Measurements from ENCODE around the gene SRGAP2B.
"Not testable (repeated sequence)": the region's sequence is repeated elsewhere in the genome, so short reads cannot be mapped to it uniquely, and the experiment has no call there.

SRGAP2B gene

DNA sequence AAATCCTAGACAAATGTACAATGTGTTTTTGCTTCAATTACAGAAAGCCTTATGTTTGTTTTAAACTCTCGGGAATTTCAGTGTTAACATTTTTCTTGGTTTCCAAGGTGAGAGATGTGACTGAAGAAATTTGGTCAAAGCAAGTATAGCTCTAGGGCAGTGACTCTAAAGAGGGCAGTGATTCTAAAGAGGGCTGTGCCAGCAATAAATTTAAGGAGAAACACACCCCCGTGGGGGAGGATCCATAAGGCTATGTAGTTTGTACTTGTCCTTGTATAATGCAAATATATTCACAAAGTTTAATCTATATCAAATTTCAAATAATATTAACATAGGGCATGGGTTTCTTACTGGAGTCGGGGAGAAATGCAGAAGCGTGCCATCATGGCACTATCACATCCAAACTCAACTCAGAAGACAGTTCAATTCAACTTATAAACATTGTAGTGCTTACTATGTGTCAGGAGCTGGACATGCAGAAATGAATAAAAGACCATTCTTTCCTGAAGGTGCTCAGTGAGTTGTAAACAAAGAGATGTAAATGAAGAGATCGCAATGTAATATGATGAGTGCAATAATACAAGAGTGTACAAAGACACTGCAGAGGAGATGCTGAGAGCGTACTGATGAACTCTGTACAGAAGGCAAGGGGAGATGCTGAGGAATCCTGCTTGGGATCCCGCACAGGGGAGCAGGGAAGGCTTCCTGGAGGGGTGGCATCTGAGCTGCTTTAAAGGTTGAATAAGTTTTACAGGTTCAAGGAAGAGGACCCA is 12.5 kb downstream of the SRGAP2B start:
- not testable (repeated sequence) for DNase-seq (ENCODE audit: low read depth, low spot score)

DNA sequence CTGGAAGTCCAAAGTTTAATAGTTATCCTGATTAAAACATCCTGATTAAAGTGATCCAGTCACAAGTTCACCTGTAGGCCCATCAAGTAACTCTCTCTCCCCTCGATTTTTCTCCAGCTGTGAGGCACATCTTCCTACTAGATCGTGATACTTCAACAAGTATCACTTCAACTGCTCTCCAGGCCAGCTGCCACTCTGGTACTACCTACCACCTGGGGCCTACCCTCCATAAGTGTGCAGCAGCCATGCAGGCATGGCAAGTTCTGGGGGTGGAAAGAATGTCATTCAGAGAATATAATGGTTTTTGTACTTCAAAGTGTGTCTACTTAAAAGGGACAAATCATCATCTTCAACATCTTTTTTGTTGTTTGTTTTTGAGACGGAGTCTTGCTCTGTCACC is 14.9 kb downstream of the SRGAP2B start:
- not testable (repeated sequence) for DNase-seq (ENCODE audit: low read depth, low spot score)

DNA sequence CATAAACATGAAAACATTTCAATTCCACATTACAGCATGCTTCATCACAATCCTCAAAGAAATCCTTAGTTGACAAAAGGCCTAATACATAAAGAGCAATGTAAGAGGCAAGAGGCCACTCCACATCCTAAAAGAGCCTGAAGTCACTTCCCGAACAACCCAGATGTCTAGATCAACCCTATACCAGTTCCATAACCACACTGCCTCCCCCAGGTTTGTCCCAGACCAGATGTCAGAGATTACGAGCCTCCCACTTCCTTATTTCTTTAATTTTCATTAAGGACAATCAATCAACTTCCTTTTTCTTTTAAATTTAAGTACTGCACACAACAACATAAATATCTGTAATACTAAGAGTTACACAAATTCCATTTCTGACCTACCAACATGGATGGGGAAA is 15.4 kb downstream of the SRGAP2B start:
- DNase-seq (ENCODE audit: low read depth, low spot score), result not testable (repeated sequence)

DNA sequence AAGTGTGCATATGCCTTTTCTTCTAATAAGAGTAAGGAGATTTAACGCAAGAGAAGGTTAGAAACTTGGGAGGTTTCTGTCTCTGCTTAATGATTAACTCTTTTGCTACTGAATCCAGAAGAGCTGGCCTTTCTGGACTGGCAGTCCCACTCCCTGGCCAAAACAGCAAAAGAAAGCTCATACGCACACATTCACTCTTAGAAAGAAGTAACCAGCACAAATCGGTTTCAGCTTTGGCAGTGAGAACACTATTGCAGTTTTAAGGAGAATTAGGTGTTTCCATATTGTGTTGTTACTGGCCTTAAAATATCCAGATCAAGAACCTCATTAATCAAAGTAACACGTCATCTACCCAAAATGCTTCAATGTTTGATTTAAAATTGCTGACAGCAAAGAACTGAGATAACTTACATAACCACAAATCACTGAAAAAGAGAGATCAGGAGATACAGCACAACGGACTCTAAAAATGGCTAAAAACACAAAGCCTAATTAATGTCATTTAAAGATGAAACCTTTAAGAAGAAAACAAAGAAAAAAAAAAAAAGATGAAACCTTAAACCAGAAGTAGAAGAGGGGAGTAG is 16.2 kb downstream of the SRGAP2B start:
- DNase-seq (ENCODE audit: low read depth, low spot score), result not testable (repeated sequence)

DNA sequence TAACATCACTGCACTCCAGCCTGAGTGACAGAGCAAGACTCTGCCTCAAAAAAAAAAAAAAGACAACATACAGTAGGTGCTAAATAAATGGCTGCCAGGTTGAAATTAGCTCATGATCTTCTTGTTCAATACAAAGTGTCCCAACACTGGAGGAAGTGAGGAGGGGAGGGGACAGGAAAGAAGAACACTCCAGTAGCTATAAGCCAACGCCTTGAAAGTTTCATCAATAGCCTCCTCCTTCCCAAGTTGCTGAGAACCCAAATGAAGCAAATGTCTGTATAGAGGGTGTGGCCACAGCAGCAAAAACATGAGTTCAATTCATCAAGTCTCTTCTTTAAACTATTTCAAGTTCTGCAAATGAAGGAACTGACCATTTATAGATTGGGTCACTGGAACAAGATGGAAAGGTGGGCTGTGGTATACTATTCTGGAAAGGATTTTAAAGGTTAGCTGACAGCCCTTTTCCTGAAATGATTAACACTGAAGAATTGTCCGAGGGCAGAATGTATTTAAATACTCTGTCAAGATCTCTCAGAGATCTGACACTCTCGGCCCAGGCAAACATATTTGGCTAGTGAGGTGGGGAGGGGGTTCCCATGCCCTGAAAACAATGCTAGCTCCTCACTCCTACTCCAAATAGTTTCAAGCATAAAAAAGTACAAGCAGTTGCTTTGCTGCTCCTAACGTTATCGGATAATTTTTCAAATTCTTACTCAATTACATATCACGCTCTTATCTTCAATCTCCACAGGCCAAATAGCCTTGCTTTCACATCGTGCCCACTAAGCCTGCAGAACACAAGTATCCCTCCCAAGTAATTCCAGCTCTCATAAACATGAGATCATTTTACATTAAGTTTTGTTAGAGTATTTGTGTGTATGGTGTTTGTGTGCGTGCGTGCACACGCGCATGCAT is 17.0 kb downstream of the SRGAP2B start:
- DNase-seq (ENCODE audit: low read depth, low spot score), result not testable (repeated sequence)

DNA sequence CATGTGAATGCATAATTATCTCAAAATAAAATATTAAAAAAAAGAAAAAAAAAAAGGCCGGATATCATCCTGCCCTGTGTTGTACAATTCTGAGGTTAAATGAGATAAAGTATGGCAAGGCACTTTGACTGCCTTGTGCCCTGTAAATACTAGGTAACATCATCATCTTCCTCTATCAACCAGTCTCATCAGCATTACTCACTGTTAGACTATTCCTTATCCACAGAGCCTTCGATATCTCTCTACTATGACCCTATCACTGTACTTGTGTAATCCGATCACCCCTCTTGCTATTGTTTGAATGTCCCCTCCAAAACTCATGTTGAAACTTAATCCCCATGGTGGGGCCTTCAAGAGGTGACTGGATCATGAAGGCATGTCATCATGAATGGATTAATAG is 18.3 kb downstream of the SRGAP2B start:
- not testable (repeated sequence) for DNase-seq (ENCODE audit: low read depth, low spot score)

DNA sequence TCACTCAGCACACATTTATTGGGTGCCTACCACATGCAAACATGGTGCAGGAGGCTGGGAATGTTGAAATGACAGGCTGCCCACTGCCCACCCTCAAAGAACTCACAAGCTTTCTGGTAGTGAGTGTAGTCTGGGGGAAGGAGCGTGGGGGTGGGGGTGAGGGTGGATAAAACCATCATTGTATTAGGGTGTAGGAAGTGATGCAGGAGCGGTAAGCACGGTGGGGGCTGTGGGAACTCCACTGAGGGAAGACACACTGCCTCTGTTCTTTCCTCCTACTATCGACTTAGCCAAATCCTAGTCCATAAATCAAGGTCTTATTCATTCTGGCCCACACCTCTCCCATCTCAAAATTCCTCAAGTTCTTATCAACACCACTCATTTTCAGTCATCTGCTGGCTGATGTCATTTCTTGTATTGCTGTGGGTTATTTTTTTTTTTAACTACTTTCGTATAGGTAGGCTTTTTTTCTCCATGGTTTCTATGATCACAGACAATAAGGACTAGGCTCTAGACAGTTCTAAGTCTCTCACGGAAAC is 21.0 kb downstream of the SRGAP2B start:
- not testable (repeated sequence) for DNase-seq (ENCODE audit: low read depth, low spot score)

DNA sequence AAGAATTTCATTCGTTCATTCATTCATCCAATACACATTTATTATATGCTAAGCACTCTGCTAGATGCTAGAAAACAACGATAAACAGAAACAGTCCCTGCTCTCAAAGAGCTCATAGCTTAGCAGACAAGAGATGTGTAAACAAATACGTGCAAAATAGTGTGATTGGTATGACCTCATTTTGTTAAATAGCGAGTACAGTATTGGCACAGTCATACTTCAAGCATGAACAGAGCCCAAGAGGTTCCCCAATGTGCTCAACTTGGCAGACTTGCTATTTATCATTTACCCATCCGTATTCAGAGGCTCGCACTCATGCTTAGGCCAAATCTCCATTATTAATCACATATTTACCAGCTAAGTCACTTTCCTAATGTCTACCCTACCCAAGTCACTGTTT is 23.6 kb downstream of the SRGAP2B start:
- not testable (repeated sequence) for DNase-seq (ENCODE audit: low read depth, low spot score)

DNA sequence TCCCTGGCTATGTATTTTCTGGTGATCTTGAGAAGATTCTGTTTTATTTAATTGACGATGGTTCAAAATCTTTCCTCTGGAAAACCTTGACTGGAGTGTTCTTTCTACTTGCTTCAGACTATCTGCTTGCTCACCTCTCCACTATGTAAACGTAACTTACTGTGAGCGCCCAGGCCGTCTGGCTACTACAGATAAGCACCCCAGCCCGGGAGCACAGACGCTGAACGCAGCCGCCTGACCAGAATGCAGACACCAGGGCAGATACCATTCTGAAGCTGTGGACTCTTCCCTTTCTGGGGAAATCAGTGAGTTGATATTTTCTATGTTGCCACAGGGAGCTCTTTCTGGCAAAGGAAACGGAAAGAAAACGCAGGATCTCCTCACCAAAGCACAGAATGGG is 28.6 kb downstream of the SRGAP2B start:
- DNase-seq (ENCODE audit: low read depth, low spot score), result not testable (repeated sequence)

DNA sequence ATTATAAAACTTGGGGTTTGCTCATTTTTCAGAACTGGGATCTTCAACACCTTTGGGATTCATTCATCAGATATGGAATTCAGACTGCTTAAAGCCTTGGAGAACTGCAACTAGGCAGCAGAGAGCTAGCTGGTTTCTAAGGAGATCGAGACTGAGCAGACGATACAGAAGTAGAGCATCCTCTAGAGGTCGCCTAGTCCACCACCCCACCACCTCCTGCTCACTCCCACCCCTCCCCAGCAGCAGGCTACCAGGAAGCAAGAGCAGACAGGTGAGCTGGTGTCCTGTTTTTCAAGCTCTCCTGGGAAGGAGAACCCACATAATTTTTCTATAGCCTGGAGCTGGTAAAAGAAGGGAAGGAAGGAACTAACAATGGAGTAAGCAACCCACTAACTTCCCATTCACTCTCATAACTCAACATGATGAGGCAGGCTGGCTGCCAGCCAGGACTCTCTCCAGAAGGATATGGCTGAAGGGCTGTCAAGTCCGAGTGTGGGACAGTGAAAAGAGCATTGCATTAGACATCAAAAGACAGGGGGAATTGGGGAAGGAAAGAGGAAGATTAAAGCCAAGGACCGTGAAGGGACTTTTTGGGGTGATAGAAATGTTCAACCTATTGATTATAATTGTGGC is 29.8 kb downstream of the SRGAP2B start:
- not testable (repeated sequence) for DNase-seq (ENCODE audit: low read depth, low spot score)

DNA sequence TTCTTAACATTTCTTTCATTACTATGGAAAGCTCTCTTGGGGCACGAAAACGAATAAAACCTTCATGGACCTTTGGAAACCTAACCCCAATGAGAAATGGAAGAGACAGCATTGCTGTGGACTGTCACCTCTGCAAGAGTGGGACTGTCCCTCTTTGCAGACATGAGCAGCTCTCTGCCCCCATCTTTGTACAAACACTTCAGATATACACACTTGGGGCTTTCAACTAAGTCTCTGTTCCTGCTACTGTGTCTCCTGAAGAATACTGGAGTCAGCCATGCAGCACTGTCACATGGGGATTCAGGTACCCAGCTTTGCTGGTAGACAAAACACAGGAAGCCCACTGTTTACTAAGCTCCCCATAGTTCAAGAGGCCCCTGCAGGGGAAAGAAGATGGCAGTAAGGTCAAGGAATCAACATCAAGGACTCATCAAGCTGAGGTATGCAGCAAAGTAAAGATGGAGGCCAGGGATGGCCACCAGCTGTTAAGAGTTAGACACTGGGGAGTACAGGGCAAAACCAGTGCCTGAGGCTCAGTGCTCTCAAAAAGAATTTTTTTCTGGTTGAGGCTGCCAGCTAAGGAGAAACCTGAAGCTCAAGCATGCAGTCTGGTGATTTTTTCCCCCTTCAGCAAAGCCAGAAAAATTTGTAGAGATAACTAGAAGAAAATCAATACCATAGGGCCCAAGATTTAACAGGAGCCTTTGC is 31.0 kb downstream of the SRGAP2B start:
- not testable (repeated sequence) for DNase-seq (ENCODE audit: low read depth, low spot score)

DNA sequence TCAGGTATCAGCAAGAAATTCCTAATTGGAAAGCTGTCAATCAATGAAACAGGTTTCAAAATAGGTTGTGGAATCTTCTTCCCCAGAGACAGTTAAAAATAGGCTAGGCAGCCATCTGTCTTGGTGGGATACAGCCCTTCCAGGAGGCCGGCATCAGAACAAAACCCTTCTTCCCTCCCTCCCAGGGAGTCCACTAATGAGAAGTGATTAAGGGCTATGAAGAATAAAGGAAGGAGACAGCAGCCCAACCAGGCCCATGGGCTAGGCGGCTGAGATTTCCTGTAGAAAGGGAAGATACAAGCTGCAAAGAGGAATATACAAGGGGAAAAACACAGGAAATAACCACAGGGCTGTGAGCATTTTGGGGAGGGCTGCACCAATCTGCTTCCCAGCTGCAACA is 31.8 kb downstream of the SRGAP2B start:
- not testable (repeated sequence) for DNase-seq (ENCODE audit: low read depth, low spot score)

DNA sequence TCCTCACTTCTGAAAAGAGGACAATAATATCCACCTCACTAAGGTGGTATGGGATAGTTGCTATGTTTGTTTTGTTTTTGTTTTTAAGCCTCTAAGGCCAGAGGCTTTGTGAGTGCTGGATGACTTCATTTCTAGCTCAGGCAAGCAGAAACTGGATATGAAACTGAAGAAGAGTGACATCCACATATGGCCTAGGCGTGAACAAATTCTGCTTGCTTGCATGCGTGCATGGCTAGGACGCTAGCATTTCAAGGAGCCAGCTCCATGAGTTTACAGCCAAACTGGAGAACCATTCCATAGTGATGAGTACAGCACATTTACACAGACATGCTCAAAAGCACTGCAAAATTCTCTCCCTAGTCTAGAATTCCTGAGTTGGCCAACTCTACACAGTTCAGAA is 36.9 kb downstream of the SRGAP2B start:
- not testable (repeated sequence) for DNase-seq (ENCODE audit: low read depth, low spot score)

DNA sequence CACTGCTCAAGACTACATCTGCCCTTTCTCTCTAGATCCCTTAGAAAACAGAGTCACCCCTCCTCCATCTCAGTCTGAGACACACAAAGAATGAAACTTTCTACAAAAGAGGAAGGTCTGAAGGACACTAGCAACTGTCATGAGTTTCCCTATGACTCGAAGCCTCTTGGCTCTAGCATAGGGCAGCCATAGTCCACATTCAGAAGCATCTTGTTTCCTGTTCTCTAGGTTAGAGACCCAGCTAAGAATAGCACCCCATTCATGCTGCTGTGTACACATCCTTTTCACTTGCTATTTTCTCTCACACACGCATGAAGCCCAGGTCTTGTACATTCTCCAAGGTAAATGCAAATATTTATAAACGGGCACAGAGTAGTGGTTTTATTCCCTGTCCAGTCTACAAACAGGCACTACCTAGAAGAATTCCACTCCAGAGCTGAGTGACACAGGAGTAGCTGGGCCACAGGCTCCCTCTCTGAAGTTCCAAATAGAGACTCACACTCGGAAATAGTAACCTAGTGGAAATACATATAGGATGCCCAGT is 39.8 kb downstream of the SRGAP2B start:
- not testable (repeated sequence) for DNase-seq (ENCODE audit: low read depth, low spot score)

DNA sequence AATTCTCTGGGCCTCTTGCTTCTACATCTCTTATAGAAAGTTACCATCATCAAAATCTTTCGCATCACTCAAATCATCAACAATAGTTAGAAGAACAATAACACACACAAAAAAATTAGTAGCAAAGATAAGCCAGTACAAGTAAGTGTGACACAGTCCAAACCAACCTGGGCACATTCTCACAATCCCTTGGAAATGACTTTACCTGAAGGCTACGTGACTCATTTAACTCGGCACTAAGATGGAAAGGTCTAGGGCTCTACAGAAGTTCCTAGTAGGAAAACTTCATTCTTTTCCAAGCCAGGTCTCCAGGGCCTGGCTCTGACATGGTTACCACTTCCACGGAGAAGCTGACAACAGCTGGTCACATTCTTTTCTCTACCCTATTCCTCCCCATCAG is 41.7 kb downstream of the SRGAP2B start:
- not testable (repeated sequence) for DNase-seq (ENCODE audit: low read depth, low spot score)

DNA sequence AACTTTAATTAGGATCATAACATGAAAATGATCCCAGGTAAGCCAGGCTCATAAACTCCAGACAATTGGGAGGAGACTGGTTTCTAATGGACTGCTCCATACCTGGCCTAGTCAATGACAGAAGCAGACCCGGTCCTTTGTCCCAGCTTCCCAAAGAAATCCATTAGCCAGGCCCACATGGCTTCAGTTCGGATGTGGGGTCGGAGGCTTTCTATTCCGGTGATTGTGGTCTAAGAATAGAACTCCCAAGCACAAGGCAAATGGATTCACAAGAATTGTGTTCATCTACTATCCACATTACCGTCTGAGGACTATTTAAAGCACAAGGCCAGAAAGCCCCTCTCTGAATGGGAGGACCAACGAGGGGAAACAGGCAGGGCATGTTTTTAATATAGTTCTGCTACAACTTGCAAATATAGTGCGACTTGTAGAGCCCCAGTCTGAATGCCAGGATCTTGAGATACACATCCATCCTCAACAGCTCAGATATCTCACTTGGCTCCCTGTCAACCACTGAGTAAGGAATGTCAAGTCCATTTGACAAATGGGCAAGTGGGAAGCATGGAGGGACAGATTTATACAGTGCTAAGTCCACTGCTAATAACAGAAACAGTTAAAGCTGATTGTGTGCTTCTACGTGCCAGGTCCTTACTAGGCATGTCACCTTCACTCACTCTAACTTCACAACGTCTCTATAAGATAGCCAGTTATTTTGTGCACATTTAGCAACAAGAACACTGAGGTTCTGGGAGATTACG is 42.9 kb downstream of the SRGAP2B start:
- DNase-seq (ENCODE audit: low read depth, low spot score), result not testable (repeated sequence)

DNA sequence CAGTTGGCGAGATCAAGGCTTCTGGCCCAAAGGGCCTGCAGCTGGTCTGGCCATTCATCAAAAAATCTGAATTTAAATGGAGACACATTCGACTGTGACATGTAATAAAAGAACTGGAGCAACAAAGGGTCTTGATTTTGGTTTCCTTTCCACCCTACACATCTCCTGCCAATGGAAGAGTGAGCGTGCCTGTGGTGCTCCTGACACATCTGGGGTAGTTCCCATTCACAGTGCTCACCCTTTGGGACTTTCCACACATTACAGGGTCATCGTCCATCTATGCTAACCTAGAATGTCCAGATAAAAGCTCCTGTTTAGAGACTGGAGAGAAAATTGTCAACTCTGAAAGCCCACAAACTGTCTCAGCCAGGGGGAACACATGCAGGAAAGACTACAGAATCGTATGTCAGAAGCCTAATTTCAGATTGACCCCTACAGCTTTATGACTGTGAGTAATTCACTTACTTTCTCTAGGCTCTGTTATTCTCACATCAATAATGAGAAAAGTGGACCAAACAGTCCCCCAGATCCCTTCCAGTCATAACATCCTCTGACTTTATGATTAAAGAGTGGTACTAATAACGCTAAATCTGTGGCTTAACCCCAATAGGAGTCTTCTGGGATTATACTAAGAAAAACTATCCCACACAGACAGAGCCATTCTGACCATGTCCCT is 46.8 kb downstream of the SRGAP2B start:
- not testable (repeated sequence) for DNase-seq (ENCODE audit: low read depth, low spot score)

DNA sequence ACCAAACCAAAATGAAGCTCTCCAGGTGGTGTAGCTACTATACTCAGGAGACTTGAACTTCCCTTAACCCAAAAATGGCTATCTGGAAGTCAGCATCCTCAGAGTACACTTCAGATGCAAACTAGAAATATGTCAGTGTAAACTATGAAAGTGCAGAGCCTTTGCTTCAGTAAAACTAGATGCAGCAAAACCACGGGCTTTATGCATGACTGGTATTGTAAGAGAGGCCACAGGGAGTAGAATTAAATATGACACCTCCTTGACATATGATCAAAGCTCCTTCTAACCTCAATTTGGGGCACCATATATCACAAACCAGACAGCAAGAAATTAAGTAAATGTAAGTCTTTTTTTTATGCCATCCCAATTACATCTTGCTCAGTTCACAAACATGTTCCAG is 47.6 kb downstream of the SRGAP2B start:
- not testable (repeated sequence) for DNase-seq (ENCODE audit: low read depth, low spot score)

All from activated CD4-positive, CD25-positive, alpha-beta regulatory T cell treated with anti-CD3 and anti-CD28 coated beads, Interleukin-2, amount 50 U/mL, for 16 hours (primary cell).